ENCODE measurements around the gene DYNC1H1.

Gene DYNC1H1

GRCh38 chr14:102027951-102028350 is 63.6 kb downstream of the DYNC1H1 start:
- DNase-seq (ENCODE audit: low spot score): no peak
- no peak overlapping the region for H4K8ac ChIP-seq (ENCODE audit: low read depth, low read length)
- H3K9me3 ChIP-seq (replicated peaks in 1 of 2; ENCODE audit: control insufficient read depth in 2 of 2, insufficient read depth in 1 of 2, low read depth in 1 of 2, low read length in 2 of 2): no peaks in the 10 kb centered on the region
- peaks cover 53 to 99% of the 10 kb centered on the region in 2 donors for H3K36me3 ChIP-seq (replicated peaks in 1 of 2; ENCODE audit: control insufficient read depth in 2 of 2, insufficient read depth in 2 of 2, low read length in 2 of 2)
- no peak overlapping the region for H3K27ac ChIP-seq (replicated peaks; ENCODE audit: low read length)
- no CpG with 5 or more reads among the region's 6 CpGs for WGBS, 2 donors (ENCODE audit: extremely low coverage in 2 of 2, insufficient read length in 2 of 2, insufficient replicate concordance in 1 of 2)
- no peaks in the 10 kb centered on the region for H3K79me1 ChIP-seq (ENCODE audit: low read depth, low read length)
- H2AK5ac ChIP-seq (ENCODE audit: low read depth, low read length): no peak overlapping the region
- H3K4ac ChIP-seq (ENCODE audit: low read length): no peak overlapping the region
- no peak overlapping the region for H3K18ac ChIP-seq (ENCODE audit: low read length)
- H2BK120ac ChIP-seq (ENCODE audit: low read depth, low read length): no peak overlapping the region
- H3K27me3 ChIP-seq (ENCODE audit: control insufficient read depth in 3 of 3, insufficient read depth in 3 of 3, low read depth in 1 of 3, low read length in 3 of 3): no peaks in the 10 kb centered on the region
- H2BK15ac ChIP-seq (ENCODE audit: low read length): no peak overlapping the region
- no peak overlapping the region for H2BK12ac ChIP-seq (ENCODE audit: low read length)
- H3K4me1 ChIP-seq (ENCODE audit: control insufficient read depth in 2 of 2, insufficient read depth in 1 of 2, low read depth in 1 of 2, low read length in 2 of 2): no peaks in the 10 kb centered on the region
- no peak overlapping the region for H3K14ac ChIP-seq (ENCODE audit: low read length)
- no peak overlapping the region for H3K4me3 ChIP-seq (ENCODE audit: low read length in 2 of 2)
- no peak overlapping the region for H3K4me2 ChIP-seq (ENCODE audit: insufficient read depth, low read length, poor library complexity, severe bottlenecking)
- H2AFZ ChIP-seq (ENCODE audit: low read length): no peak overlapping the region
- H3K9ac ChIP-seq (ENCODE audit: low read depth, low read length, poor library complexity): no peak overlapping the region
- no peak overlapping the region for H2BK5ac ChIP-seq (ENCODE audit: low read length)
- H4K91ac ChIP-seq (ENCODE audit: low read depth, low read length, poor library complexity): no peak overlapping the region
- H3K23ac ChIP-seq (ENCODE audit: low read depth, low read length, poor library complexity): no peak overlapping the region

- Histone ChIP-seq H2BK15ac (ENCODE audit: low read length) (no peak overlapping the region), H2AK5ac (ENCODE audit: low read depth, low read length) (no peak overlapping the region), H3K23ac (ENCODE audit: low read depth, low read length, poor library complexity) (no peak overlapping the region), H3K4me3 (ENCODE audit: low read length in 2 of 2) (no peak overlapping the region), H2BK5ac (ENCODE audit: low read length) (no peak overlapping the region), H2BK120ac (ENCODE audit: low read depth, low read length) (no peak overlapping the region), H3K18ac (ENCODE audit: low read length) (no peak overlapping the region), H3K79me1 (ENCODE audit: low read depth, low read length) (no peaks in the 10 kb centered on the region), H3K27ac (replicated peaks; ENCODE audit: low read length) (no peak overlapping the region), H3K27me3 (ENCODE audit: control insufficient read depth in 3 of 3, insufficient read depth in 3 of 3, low read depth in 1 of 3, low read length in 3 of 3) (no peaks in the 10 kb centered on the region), H4K8ac (ENCODE audit: low read depth, low read length) (no peak overlapping the region), H3K4ac (ENCODE audit: low read length) (no peak overlapping the region), H2BK12ac (ENCODE audit: low read length) (no peak overlapping the region), H2AFZ (ENCODE audit: low read length) (no peak overlapping the region), H3K36me3 (replicated peaks in 1 of 2; ENCODE audit: control insufficient read depth in 2 of 2, insufficient read depth in 2 of 2, low read length in 2 of 2) (peaks cover 56 to 99% of the 10 kb centered on the region in 2 donors), H3K14ac (ENCODE audit: low read length) (no peak overlapping the region), H3K9ac (ENCODE audit: low read depth, low read length, poor library complexity) (no peak overlapping the region), H3K9me3 (replicated peaks in 1 of 2; ENCODE audit: control insufficient read depth in 2 of 2, insufficient read depth in 1 of 2, low read depth in 1 of 2, low read length in 2 of 2) (no peaks in the 10 kb centered on the region), H3K4me2 (ENCODE audit: insufficient read depth, low read length, poor library complexity, severe bottlenecking) (no peak overlapping the region), H3K4me1 (ENCODE audit: control insufficient read depth in 2 of 2, insufficient read depth in 1 of 2, low read depth in 1 of 2, low read length in 2 of 2) (no peaks in the 10 kb centered on the region), H4K91ac (ENCODE audit: low read depth, low read length, poor library complexity) (no peak overlapping the region)
- no CpG with 5 or more reads among the region's 3 CpGs for WGBS, 2 donors (ENCODE audit: extremely low coverage in 2 of 2, insufficient read length in 2 of 2, insufficient replicate concordance in 1 of 2)
- DNase-seq (ENCODE audit: low spot score): no peak
These were observed 64.4 kb downstream of the DYNC1H1 start for GRCh38 chr14:102028733-102029132.

- no peak overlapping the region for H2BK5ac ChIP-seq (ENCODE audit: low read length)
- H3K79me1 ChIP-seq (ENCODE audit: low read depth, low read length): no peaks in the 10 kb centered on the region
- no peak overlapping the region for H3K14ac ChIP-seq (ENCODE audit: low read length)
- no peak overlapping the region for H3K4ac ChIP-seq (ENCODE audit: low read length)
- H2AK5ac ChIP-seq (ENCODE audit: low read depth, low read length): no peak overlapping the region
- H2BK12ac ChIP-seq (ENCODE audit: low read length): no peak overlapping the region
- H4K8ac ChIP-seq (ENCODE audit: low read depth, low read length): no peak overlapping the region
- no peak overlapping the region for H2BK120ac ChIP-seq (ENCODE audit: low read depth, low read length)
- H3K4me2 ChIP-seq (ENCODE audit: insufficient read depth, low read length, poor library complexity, severe bottlenecking): no peak overlapping the region
- H3K18ac ChIP-seq (ENCODE audit: low read length): no peak overlapping the region
- no peak overlapping the region for H3K27ac ChIP-seq (replicated peaks; ENCODE audit: low read length)
- no peak overlapping the region for H4K91ac ChIP-seq (ENCODE audit: low read depth, low read length, poor library complexity)
- H3K27me3 ChIP-seq (ENCODE audit: control insufficient read depth in 3 of 3, insufficient read depth in 3 of 3, low read depth in 1 of 3, low read length in 3 of 3): no peaks in the 10 kb centered on the region
- WGBS, 2 donors (ENCODE audit: extremely low coverage in 2 of 2, insufficient read length in 2 of 2, insufficient replicate concordance in 1 of 2): no CpG with 5 or more reads among the region's 2 CpGs
- no peak for DNase-seq (ENCODE audit: low spot score)
- no peak overlapping the region for H2BK15ac ChIP-seq (ENCODE audit: low read length)
- no peak overlapping the region for H2AFZ ChIP-seq (ENCODE audit: low read length)
- no peak overlapping the region for H3K9ac ChIP-seq (ENCODE audit: low read depth, low read length, poor library complexity)
- no peak overlapping the region for H3K4me3 ChIP-seq (ENCODE audit: low read length in 2 of 2)
- no peak overlapping the region for H3K23ac ChIP-seq (ENCODE audit: low read depth, low read length, poor library complexity)
- peaks cover 58 to 96% of the 10 kb centered on the region in 2 donors for H3K36me3 ChIP-seq (replicated peaks in 1 of 2; ENCODE audit: control insufficient read depth in 2 of 2, insufficient read depth in 2 of 2, low read length in 2 of 2)
- H3K4me1 ChIP-seq (ENCODE audit: control insufficient read depth in 2 of 2, insufficient read depth in 1 of 2, low read depth in 1 of 2, low read length in 2 of 2): no peaks in the 10 kb centered on the region
- H3K9me3 ChIP-seq (replicated peaks in 1 of 2; ENCODE audit: control insufficient read depth in 2 of 2, insufficient read depth in 1 of 2, low read depth in 1 of 2, low read length in 2 of 2): no peaks in the 10 kb centered on the region
These were observed 65.6 kb downstream of the DYNC1H1 start for GRCh38 chr14:102029956-102030355.

- Histone ChIP-seq H3K27me3 (ENCODE audit: control insufficient read depth in 3 of 3, insufficient read depth in 3 of 3, low read depth in 1 of 3, low read length in 3 of 3) (no peaks in the 10 kb centered on the region), H3K4me1 (ENCODE audit: control insufficient read depth in 2 of 2, insufficient read depth in 1 of 2, low read depth in 1 of 2, low read length in 2 of 2) (no peaks in the 10 kb centered on the region), H3K9me3 (replicated peaks in 1 of 2; ENCODE audit: control insufficient read depth in 2 of 2, insufficient read depth in 1 of 2, low read depth in 1 of 2, low read length in 2 of 2) (no peaks in the 10 kb centered on the region), H2BK15ac (ENCODE audit: low read length) (no peak overlapping the region), H2BK12ac (ENCODE audit: low read length) (no peak overlapping the region), H3K79me1 (ENCODE audit: low read depth, low read length) (no peaks in the 10 kb centered on the region), H2AFZ (ENCODE audit: low read length) (no peak overlapping the region), H3K27ac (replicated peaks; ENCODE audit: low read length) (no peak overlapping the region), H3K4ac (ENCODE audit: low read length) (no peak overlapping the region), H3K36me3 (replicated peaks in 1 of 2; ENCODE audit: control insufficient read depth in 2 of 2, insufficient read depth in 2 of 2, low read length in 2 of 2) (peaks cover 57 to 97% of the 10 kb centered on the region in 2 donors), H2AK5ac (ENCODE audit: low read depth, low read length) (no peak overlapping the region), H3K9ac (ENCODE audit: low read depth, low read length, poor library complexity) (no peak overlapping the region), H3K23ac (ENCODE audit: low read depth, low read length, poor library complexity) (no peak overlapping the region), H3K14ac (ENCODE audit: low read length) (no peak overlapping the region), H3K18ac (ENCODE audit: low read length) (no peak overlapping the region), H3K4me3 (ENCODE audit: low read length in 2 of 2) (peak overlapping the region in 1 of 2 donors; percentile 3), H4K8ac (ENCODE audit: low read depth, low read length) (no peak overlapping the region), H3K4me2 (ENCODE audit: insufficient read depth, low read length, poor library complexity, severe bottlenecking) (no peak overlapping the region), H4K91ac (ENCODE audit: low read depth, low read length, poor library complexity) (no peak overlapping the region), H2BK5ac (ENCODE audit: low read length) (no peak overlapping the region), H2BK120ac (ENCODE audit: low read depth, low read length) (no peak overlapping the region)
- DNase-seq (ENCODE audit: low spot score): no peak
- no CpG with 5 or more reads among the region's 13 CpGs for WGBS, 2 donors (ENCODE audit: extremely low coverage in 2 of 2, insufficient read length in 2 of 2, insufficient replicate concordance in 1 of 2)
These were observed 68.9 kb downstream of the DYNC1H1 start for GRCh38 chr14:102033241-102033640.
